Osteocyte (in vitro differentiated cells): ENCODE data around the gene ATOH7. TPM values are rescaled to one million over a fixed set of nuclear protein-coding genes. Genes with fewer than 3 reads are reported as not detected.
"Not testable (repeated sequence)": the region's sequence is repeated elsewhere in the genome, so short reads cannot be mapped to it uniquely, and the experiment has no call there.

ENCODE experiments used
- DNase-seq: peaks from one replicate; pipeline ENCODE4 v3.0.0; 2021; ENCODE audit warnings: mixed read lengths; ENCODE audit not compliant: unreplicated experiment; ENCODE audit errors: extremely low spot score
- H3K27ac Mint-ChIP-seq: one replicate; pipeline ENCODE4 v1.8.0; 2021; ENCODE audit warnings: mild to moderate bottlenecking, mixed read lengths; ENCODE audit not compliant: unreplicated experiment
- H3K27me3 Mint-ChIP-seq: one replicate; pipeline ENCODE4 v1.8.0; 2021; ENCODE audit warnings: mixed read lengths; ENCODE audit not compliant: unreplicated experiment
- H3K36me3 Mint-ChIP-seq: one replicate; pipeline ENCODE4 v1.8.0; 2021; ENCODE audit warnings: mixed read lengths; ENCODE audit not compliant: unreplicated experiment
- H3K4me1 Mint-ChIP-seq: one replicate; pipeline ENCODE4 v1.8.0; 2021; ENCODE audit warnings: mixed read lengths; ENCODE audit not compliant: unreplicated experiment
- H3K4me3 Mint-ChIP-seq: one replicate; pipeline ENCODE4 v1.8.0; 2021; ENCODE audit warnings: mild to moderate bottlenecking, moderate library complexity, mixed read lengths; ENCODE audit not compliant: unreplicated experiment
- H3K9me3 Mint-ChIP-seq: one replicate; pipeline ENCODE4 v1.8.0; 2021; ENCODE audit warnings: mixed read lengths; ENCODE audit not compliant: unreplicated experiment
- CTCF ChIP-seq: fragments of 200-600 bp; sonication (generic); IDR thresholded peaks from 2 replicates; pipeline ENCODE4 v1.5.0; 2021; ENCODE audit warnings: antibody characterized with exemption, mild to moderate bottlenecking, moderate library complexity
- total RNA-seq: library from RNA; stranded (reverse); gene quantifications from 2 replicates; pipeline ENCODE4 v1.2.1, GENCODE V29; 2021

Gene ATOH7
- total RNA-seq, 1 donor from 2014 or later, result not detected

GRCh38 chr10:68212721-68213352 lies 19.1 kb downstream of the ATOH7 start:
- H3K4me1 Mint-ChIP-seq, result no peaks in the 10 kb centered on the region
- no peak overlapping the region for H3K4me3 Mint-ChIP-seq
- no peak overlapping the region for H3K27ac Mint-ChIP-seq
- no peak for DNase-seq
- no peaks in the 10 kb centered on the region for H3K36me3 Mint-ChIP-seq
- H3K27me3 Mint-ChIP-seq, result no peaks in the 10 kb centered on the region
- no peaks in the 10 kb centered on the region for H3K9me3 Mint-ChIP-seq
- peak; percentile 74 for TF ChIP-seq CTCF

- no peak overlapping the region for H3K27ac Mint-ChIP-seq
- DNase-seq, result no peak
- H3K4me1 Mint-ChIP-seq, result no peaks in the 10 kb centered on the region
- no peaks in the 10 kb centered on the region for H3K27me3 Mint-ChIP-seq
- H3K4me3 Mint-ChIP-seq, result no peak overlapping the region
- TF ChIP-seq CTCF, result no peak
- no peaks in the 10 kb centered on the region for H3K9me3 Mint-ChIP-seq
- H3K36me3 Mint-ChIP-seq, result no peaks in the 10 kb centered on the region
Observed at GRCh38 chr10:68211669-68212068, 20.2 kb downstream of the ATOH7 start.

GRCh38 chr10:68208424-68209042 lies 23.4 kb downstream of the ATOH7 start:
- peak; percentile 84 for TF ChIP-seq CTCF
- H3K27ac Mint-ChIP-seq, result no peak overlapping the region
- no peaks in the 10 kb centered on the region for H3K4me1 Mint-ChIP-seq
- no peak for DNase-seq
- no peaks in the 10 kb centered on the region for H3K27me3 Mint-ChIP-seq
- no peak overlapping the region for H3K4me3 Mint-ChIP-seq
- no peaks in the 10 kb centered on the region for H3K9me3 Mint-ChIP-seq
- H3K36me3 Mint-ChIP-seq, result no peaks in the 10 kb centered on the region

GRCh38 chr10:68202960-68203353 lies 29.0 kb downstream of the ATOH7 start:
- Mint-ChIP-seq H3K4me1 (peaks cover 7% of the 10 kb centered on the region), H3K27ac (peak overlapping the region; percentile 11), H3K27me3 (no peaks in the 10 kb centered on the region), H3K9me3 (no peaks in the 10 kb centered on the region), H3K4me3 (no peak overlapping the region), H3K36me3 (no peaks in the 10 kb centered on the region)
- no peak for DNase-seq
- TF ChIP-seq CTCF, result no peak

- Mint-ChIP-seq H3K4me3 (no peak overlapping the region), H3K27ac (no peak overlapping the region), H3K4me1 (peaks cover 3% of the 10 kb centered on the region), H3K9me3 (no peaks in the 10 kb centered on the region), H3K27me3 (no peaks in the 10 kb centered on the region), H3K36me3 (no peaks in the 10 kb centered on the region)
- no peak for TF ChIP-seq CTCF
- no peak for DNase-seq
Observed at GRCh38 chr10:68196701-68197100, 35.2 kb downstream of the ATOH7 start.

- not testable (repeated sequence) for H3K4me1 Mint-ChIP-seq, H3K27me3 Mint-ChIP-seq, H3K36me3 Mint-ChIP-seq, H3K27ac Mint-ChIP-seq, H3K9me3 Mint-ChIP-seq, H3K4me3 Mint-ChIP-seq, DNase-seq
Observed at GRCh38 chr10:68195776-68196175, 36.1 kb downstream of the ATOH7 start.
